GM19468 (cell line): ENCODE results near the gene CDK15.

Experiments used
- ATAC-seq: cut with Tn5 transposase; IDR thresholded peaks from one replicate; pipeline ENCODE4 v1.9.1; 2021; ENCODE audit warnings: mild to moderate bottlenecking, moderate library complexity, moderate number of reproducible peaks; ENCODE audit not compliant: unreplicated experiment; ENCODE audit errors: extremely low read depth

The CDK15 gene

GRCh38 chr2:201858281-201859184 lies 52.2 kb downstream of the CDK15 start:
- ATAC-seq: no peak

- no peak for ATAC-seq
These were observed 53.6 kb downstream of the CDK15 start for GRCh38 chr2:201859949-201860348.

DNA sequence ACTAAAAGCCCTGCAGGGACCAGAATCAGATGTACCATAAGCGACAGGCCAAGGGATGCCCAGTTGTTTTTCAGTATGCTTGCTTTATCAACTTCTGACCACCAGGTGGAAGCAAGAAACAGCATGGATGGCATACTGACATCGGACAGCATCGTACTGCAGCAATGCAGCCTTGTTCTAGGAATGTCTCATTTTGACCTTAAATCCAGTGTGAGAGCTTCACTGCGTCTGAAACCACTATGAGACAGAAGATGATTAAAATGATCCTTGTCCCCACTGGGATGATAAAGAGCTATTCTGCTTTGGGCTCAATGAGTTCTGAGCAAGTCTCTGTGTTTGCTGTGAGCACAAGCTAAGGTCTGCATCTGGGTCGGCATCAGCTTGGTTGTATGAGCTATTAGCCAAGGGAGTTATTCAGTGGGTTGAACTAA lies 54.3 kb downstream of the CDK15 start:
- ATAC-seq: peak; percentile 34

GRCh38 chr2:201862843-201863242 lies 56.5 kb downstream of the CDK15 start:
- ATAC-seq: no peak

GRCh38 chr2:201866643-201867473 lies 60.5 kb downstream of the CDK15 start:
- ATAC-seq: no peak

GRCh38 chr2:201871471-201871870 lies 65.1 kb downstream of the CDK15 start:
- no peak for ATAC-seq

DNA sequence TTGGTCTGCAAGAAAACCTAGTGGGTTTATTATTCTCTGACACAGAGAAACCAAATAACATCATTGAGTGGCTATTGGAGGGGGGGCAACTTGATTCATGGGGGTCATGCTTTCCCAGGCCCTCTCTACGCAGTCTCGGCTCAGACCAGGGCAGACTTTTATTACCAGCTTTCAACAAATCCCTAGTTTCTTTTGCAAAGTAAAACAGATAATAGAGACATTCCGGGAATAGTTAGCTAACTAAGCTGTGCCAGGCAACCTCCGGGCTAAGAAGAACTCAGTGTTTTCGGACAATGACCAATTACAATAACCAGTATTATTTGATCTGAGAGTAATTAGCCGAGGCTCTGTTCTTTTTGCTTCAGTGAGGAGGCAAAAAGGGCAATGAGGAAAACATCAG lies 66.3 kb downstream of the CDK15 start:
- no peak for ATAC-seq

DNA sequence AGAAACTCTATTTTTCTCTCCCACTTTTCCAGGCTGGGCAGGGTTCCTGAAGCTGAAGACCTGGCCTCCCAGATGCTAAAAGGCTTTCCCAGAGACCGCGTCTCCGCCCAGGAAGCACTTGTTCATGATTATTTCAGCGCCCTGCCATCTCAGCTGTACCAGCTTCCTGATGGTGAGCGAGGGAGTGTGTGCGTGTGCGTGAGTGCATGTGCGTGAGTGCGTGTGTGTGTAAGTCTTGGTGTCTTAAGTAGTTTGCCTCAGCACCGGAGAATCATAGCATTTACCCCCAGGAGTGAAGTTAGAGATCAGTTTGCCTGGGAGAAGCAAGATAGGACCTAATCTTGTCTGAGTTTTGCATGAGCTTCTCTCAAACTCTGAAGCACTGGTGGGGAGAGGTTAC lies 73.7 kb downstream of the CDK15 start:
- ATAC-seq: no peak

DNA sequence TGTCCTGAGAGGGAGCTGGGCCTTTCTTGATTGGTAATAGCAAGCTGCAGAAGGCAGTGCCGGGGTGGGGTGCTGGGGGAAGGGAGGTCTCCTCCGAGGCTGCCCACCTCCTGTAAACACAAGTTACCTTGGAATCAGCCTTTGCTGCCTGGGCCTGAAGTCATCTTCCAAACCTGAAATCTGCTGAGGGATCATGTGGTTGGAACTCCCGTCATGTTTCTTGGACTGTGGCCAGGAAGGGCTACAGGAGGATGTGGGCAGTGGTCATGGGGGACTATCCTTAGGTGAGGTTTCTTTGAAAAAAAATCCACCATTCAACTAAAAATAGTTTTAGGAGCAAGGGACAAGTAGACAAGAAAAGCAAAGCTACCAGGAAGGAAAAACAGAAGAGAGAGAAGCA lies 74.2 kb downstream of the CDK15 start:
- no peak for ATAC-seq

DNA sequence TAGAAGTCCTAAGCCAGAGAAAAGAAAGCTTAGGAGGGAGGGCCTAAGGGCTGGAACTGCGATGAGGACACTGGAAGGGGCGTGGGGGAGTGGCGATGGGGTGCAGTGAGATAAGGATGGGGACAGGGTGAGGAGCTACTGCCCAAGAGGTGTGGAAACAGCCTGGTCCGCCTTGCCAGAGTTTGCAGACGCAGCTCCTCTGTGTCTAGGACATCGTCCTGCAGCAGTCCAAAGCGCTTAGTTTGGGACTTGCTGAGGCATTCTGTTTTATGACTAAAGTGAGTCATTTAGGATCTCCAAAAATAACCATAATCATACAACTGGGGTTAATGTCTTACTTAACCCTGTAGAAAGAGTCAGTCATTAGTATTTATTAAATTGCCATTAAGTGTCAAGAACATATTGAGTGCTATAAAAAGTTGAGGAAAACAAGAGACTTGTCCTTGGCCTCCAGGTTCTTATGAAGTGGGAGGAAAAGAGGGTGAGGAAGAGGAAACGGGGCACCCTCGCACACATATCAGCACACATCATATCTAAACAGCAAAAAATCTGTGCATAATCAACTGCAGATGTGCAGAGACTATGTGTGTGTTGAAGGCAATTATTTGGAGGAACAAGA lies 74.8 kb downstream of the CDK15 start:
- ATAC-seq: peak; percentile 73

DNA sequence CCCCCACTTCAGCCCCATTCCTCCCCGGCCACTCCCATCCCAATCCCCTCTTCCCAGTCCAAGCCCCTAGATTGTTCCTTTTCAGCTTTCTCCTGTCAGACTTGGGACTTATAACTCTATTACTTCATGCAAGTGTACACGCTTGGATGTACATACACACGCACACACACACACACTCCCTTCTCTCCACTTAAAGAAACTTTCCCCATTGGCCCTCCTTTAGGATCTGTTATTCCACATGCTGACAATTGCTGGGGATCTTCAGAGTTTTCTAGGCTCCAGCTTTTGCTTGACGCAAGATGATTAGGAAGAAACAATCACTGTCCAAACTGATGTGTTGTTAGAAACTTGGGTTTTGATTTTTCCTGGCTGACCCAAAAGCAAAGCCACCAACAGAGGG lies 75.4 kb downstream of the CDK15 start:
- ATAC-seq: no peak

DNA sequence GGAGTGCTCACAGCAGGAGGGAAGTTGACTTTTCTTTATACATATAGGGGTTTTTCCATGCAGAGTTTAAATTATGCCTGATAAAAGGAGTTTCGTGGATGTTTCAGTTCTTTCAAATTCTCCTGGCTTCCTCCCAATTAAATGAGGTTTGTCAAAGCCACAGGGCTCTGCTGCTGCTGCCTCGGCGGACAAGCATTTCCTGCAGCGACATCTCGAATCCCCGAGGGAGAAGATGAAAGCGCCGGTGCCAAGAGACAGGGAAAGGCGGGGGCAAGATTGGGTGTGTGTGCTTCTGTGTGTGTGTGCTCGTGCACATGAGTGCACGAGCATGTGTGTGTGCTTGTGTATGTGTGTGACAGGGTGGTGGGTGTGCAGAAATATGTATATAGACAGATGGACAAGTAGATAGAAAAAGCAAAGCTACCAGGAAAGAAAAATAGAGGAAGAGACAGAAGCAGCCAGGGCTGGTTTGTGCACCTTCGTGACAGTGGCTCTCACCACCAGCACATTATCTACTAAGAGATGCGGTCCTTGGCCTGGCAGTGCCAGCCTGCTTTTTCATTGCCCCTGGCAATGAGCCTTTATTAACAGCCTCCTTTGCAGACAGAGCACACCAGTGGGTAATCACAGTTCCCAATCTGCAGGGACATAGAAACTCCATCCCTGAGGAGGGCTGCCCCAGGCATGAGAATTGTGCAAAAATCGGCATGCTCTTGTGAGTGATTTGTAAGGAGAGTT lies 76.2 kb downstream of the CDK15 start:
- ATAC-seq: no peak

- no peak for ATAC-seq
These were observed 77.5 kb downstream of the CDK15 start for GRCh38 chr2:201883606-201884369.

- no peak for ATAC-seq
These were observed 80.2 kb downstream of the CDK15 start for GRCh38 chr2:201886504-201886903.

- no peak for ATAC-seq
These were observed 81.6 kb downstream of the CDK15 start for GRCh38 chr2:201887773-201888425.

DNA sequence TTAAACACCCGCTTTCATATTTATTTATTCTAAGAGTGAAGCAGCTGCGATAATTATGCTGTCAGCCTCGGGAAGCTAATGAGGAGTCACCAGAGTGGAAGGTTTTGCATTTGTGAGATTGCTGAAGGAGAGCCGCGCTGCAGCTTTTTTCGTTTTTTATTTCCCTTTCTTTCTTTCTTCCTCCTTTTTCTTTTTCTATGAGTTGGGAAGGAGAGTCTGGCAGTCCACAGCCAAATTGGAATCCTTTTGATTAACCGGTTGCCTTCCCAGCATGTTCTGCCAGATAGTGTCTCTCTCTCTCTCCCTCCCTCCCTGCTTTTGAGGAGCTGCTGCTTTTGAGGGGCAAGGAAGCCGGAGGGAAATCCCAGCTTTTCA lies 82.1 kb downstream of the CDK15 start:
- ATAC-seq: no peak

DNA sequence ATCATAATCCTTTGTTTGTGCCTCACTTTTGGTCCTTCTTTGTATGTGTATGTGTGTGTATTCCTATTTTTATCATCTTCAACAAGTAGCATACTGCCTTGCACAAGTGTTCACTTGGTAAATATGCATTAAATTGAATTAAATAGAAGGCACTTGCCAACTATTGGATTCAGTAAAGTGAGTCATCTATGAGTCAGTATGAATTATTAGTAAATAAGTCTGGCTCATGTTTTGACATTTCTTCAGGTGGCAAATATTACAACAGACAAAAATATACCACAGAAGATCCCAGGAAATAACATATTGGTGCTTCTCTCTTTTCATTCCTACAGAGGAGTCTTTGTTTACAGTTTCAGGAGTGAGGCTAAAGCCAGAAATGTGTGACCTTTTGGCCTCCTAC lies 84.1 kb downstream of the CDK15 start:
- no peak for ATAC-seq

GRCh38 chr2:201891676-201892075 lies 85.3 kb downstream of the CDK15 start:
- ATAC-seq: no peak

DNA sequence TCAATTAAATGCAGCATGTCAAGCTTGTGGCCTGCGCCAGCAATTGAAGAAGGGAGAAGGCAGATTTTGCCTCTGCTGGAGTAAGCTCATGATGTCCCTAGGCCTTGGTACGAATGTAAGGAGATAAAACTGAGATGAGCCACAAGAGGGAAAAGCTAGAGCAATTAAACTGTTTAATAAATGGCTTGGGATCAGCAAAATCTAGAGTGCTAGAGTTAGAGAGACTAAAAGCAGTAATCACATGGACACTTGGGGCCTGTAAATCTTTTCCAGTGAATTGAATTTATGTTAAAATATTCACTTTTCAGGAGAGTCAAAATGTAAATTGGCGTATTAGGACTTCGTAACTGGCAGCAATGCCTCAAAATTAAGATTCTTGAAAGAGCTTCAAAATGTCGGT lies 86.2 kb downstream of the CDK15 start:
- no peak for ATAC-seq
